ENCODE results near the gene C22orf42.
A peak's percentile ranks its signal among the peaks of the same experiment; 100 is the strongest.
"Not testable (repeated sequence)": the region's sequence is repeated elsewhere in the genome, so short reads cannot be mapped to it uniquely, and the experiment has no call there.

The C22orf42 gene

DNA sequence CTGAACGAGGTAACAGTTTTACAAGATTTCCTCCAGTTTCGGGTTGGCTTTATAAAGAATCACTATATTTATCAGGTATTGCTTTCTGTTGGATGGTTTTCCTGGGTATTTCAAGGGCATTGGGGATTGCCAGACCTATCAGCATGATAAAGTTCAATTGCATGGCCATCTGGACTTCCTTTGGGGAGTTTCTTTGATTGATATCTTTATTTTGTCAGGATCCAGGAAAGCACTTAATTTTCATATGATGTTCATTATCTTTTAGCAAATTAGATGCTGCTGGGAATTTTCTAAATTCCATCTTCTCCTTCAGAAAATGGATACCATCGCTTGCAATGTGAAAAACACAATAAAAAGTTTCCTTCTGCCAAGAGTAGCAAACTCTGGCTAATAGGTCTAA is 24.5 kb upstream of the C22orf42 start:
- DNase-seq: no peak

DNA sequence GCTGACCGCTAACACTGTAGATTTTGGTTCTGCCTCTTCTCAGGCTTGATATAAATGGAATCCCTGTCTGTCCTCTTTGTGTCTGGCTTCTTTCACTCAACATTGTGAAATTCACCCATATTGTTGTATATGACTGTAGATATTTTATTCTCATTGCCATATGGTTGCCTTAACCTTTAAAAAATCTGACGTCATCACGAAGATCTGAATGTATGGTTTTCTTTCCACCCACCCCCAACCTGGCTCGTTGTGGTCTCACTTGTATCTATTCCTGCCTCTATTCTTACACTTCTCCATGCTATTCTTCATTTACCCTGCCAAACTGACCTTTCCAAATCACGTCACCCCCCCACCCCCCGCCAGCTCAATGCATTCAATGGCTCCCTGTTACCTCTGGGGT is 21.9 kb upstream of the C22orf42 start:
- no peak for DNase-seq

DNA sequence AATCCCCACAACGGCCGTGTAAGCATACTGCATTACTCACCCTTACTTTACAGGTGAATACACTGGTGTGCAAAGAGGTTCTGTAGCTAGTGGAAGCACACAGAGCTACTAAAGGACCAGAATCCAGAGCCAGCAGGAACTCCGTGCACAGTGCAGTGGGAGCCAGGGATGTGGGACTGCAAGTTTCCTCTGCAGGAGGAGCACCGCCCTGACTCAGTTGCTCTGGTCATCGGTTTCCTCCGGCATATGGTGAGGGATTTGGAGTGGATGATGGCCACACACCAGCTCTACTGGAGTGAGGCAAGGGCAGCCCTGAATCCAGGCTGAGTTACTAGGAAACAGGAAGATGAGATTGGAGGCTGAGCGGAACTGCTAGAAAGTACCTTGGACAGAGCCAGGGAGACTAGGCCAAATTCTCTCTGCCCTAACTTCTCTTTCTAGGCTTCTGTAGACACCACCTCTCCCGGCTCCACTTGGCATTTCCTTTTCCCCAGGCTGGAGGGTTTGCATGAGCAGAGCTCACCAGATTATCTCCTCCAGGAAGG is 18.2 kb upstream of the C22orf42 start:
- DNase-seq: no peak

DNA sequence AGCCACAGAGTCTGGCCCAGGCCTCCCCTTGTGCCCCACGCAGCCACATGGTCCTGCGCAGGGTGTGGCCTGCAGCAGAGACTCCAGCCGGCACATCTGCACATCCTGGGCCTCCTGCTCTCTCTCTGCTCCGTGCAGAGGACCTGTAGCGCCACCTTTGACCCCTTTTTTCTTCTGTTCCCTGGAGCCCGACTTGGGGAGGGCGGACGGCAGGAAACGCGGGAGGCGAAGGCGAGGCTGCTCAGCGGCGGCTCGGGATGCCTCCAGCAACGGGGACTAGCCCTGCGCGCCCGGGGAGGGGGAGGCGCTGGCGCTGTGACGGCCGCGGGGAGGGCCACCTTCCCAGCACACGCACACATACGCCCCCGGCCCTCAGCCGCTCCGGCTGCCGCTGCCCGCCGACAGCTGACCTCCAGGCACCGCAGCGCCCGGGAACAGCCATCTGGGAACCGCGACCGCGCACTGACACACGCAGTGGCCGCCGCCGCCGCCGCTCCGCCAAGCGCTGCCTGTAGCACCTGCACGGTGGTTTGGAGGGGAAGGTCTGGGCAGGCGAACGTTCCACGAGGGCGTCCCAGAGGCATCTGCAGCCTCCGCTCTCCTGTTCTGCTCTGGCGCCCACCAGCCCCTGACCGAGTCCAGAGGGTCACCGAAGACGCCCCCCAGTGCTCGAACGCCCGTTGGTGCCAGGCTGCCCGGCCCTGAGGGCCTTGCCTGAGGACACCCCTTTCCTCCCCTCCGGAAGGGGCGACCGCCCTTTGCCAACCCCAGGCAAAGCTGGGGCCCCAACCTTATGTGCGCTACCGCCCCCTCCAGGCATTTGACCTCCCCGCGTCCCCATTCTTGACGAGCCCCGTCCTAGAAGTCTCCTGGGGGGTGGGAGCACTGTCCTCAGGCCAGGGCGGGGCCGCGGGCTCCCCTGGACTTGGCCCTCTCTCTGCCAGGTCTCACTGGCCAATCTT is 16.9 kb upstream of the C22orf42 start:
- no peak for DNase-seq

DNA sequence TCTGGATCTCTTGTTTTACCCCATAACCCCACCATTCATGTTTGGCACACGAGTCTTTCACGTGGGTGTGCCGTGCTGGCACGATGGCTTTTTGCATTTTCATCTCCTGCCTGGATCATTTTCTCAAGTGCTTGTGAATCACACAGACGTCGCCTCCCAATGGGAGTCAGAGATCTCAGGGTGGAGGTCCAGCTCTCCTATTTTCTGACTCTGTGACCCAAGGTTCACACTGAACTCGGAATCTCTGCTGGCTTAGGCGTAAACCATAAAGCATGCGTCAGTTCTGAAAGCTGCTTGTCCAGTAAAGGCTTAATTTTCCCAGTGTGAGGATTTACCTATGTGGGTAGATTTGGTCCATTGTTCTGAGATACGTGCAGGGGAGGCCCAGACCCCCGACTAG is 16.0 kb upstream of the C22orf42 start:
- no peak for DNase-seq

DNA sequence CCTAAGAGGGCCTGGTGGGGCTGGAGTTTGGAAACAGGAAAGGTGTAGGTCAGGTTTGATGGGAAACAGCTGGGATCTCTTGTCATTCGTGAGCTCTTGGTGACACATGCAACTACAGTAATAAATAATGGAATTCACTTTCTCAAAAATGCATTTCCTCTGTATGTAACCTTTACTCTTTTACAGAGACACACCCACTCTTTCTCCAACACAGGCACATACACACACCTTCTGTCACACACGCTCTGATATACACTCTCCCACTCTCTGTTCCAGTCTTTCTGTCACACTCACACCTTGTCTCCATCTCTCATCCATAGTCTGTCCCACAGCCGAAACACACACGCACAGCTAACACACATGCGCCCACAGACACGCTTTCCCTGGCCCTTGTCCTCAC is 6.6 kb upstream of the C22orf42 start:
- no peak for DNase-seq

DNA sequence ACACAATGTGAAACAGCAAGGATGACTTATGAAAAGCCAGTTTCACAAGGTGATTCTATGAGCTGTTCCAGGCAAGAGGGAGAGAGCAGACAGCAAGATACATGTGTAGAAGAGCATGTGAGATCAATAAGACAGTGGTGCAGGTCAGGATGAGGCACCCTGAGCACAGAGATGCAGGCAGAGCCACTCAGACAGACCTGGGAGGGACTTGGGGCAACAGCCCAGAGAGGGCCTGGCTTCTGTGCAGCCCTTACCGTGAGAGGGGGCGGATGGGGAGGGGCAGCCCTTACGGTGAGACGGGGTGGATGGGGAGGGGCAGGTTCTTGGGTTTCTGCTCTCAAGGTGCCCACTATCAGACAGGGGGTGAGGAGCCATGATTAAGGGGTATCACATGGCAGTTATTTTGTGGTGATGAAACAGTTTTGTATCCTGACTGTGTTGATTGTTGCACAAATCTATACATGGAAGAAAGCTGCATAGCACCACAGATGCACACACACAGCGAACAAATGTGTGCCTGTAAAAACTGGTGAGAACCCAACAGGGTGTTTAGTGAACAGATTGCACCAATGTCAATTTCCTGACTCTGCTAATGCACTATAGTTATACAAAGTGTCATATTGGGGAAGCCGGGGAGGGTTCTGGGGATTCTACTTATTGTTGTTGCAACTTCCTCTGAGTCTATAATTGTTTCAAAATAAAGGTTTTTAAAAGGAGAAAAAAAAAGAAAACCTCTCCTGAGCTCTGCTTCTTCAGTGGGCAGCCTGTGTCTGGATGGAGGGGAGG is 5.2 kb upstream of the C22orf42 start:
- DNase-seq: no peak

DNA sequence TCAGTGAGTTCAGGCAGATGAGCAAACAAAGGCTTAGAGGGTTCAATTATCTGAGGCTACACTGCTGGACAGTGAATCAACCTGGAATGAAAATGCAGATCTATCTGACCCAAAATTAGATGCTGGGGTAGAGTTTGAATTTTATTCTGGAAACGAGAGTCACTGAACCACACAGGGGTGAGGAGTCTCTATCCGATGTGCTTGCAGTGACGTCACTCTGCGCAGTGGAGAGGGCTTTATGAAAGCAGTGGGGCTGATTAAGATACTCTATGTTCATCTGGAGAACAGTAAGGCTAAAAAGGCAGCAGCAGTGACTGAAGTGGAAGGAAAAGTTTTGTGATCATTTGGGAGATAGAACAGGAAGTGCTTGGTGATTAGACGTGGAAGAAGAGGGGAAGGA is 1.3 kb upstream of the C22orf42 start:
- not testable (repeated sequence) for DNase-seq

DNA sequence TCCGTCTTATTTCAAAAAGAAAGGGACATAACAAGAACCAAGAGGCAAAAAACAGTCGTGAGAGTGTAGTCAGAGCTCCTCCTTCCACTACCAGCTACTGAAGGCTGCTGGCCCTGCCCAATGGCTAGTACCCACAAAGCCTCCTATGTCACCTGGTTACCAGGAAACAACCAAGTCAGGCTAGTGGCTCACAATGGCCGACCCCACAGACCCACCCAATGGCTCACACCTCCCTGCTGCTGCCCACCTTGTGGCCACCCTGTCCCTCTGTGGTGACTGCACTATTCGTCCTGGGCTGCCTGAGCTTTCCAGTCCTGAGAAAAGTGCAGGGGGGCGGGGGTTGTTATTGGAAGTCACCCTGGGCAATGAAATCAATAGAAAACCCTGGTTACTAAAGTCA is 1.5 kb downstream of the C22orf42 start:
- DNase-seq: not testable (repeated sequence)

- not testable (repeated sequence) for DNase-seq
These were observed 4.4 kb downstream of the C22orf42 start for GRCh38 chr22:32154727-32155126.

GRCh38 chr22:32151641-32152040 is 7.5 kb downstream of the C22orf42 start:
- DNase-seq: not testable (repeated sequence)

GRCh38 chr22:32150647-32151046 is 8.5 kb downstream of the C22orf42 start:
- not testable (repeated sequence) for DNase-seq

DNA sequence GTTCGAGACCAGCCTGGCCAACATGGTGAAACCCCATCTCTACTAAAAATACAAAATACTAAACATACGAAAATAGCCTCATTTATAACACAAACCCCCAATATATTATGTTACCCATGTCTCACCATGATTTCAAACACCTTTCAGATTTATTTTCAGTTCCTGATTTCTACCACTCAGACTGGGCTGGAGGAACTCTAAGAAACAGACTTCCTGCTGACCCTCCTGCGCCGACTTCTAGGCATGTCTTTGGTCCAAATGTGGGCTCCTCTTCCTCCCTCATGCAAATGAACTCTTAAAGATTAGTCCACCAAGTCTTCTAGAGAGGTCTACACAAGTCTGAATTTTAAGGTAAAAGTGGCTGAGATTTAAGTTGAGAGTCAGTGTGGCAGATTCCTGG is 10.7 kb downstream of the C22orf42 start:
- not testable (repeated sequence) for DNase-seq

- not testable (repeated sequence) for DNase-seq
These were observed 12.0 kb downstream of the C22orf42 start for GRCh38 chr22:32147128-32147527.

GRCh38 chr22:32144496-32145274 is 14.4 kb downstream of the C22orf42 start:
- DNase-seq: peak; percentile 6

DNA sequence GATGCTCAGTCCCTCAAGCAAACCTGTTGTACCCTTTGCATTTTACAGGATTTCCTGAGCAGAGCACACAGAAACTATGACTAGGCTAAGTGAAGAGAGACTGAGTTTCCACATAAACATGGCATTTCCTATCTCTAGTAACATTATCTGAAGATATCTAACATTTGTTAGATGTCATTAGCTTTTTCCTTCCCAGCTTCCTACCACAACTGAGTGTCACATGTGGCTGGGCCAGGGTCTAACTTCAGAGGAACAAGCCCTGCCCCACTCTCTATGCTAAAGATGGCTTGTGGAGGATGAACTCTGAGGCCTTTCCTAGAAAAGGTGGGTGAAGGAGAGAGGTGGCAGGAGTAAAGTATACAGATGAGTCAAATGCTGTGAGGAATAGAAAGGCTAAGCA is 16.5 kb downstream of the C22orf42 start:
- DNase-seq: no peak

DNA sequence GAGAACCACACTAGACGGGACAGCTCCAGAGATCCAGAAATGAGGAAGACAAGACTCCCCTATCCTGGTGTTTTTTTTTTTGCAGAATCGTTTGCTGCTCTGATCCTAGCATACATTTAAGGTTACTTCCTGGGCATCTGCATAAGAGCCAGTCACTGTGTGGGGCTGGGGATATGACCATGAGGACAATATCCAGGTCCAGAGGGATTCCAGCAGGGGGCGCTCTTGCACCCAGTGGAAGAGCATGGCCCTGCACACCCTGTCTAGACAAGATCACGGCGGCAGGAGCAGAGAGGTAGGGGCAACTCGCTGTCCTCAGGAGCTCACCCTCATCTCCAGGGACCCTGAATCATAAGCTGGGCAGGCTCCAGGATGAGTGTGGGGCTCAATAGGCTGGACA is 18.4 kb downstream of the C22orf42 start:
- not testable (repeated sequence) for DNase-seq

DNA sequence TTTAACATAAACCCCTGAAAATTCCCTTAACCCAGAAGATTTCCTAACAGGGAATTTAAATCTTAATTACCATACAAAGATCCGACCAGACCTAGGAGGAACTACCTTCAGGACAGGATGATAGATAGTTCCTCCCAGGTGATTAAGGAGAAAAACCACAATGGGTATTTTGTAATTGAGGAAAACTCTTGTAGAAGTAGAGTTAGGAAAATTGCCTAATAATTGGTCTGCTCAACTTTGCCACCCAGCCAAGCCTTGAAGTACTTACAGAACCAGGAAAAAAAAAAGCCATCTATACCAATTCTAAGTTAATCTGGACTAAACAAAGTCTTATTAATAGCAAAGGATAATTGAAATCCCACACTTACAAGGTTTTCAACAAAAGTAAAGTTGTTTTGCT is 20.5 kb downstream of the C22orf42 start:
- DNase-seq: not testable (repeated sequence)

GRCh38 chr22:32137731-32138324 is 21.3 kb downstream of the C22orf42 start:
- DNase-seq: peak; percentile 25

DNA sequence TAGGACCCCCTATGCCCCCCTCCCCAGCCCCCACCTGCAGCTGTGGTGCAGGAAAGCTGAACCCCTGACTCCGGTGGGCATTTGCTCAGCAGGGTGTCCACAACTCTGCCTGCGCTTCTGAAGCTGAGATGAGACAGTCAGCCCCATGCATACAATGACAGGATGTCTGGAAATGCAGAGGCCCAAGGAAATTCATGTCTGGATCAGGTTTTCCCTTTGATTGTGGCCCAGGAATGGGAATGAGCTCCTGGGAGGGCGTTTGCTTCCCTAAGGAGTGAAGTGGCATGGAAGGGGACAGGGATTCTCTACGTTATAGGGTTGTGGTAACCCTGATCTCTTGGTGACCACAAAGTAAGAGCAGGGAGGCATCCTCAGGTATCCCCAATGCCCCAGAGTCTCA is 22.2 kb downstream of the C22orf42 start:
- DNase-seq: not testable (repeated sequence)

GRCh38 chr22:32135958-32136357 is 23.1 kb downstream of the C22orf42 start:
- not testable (repeated sequence) for DNase-seq

DNA sequence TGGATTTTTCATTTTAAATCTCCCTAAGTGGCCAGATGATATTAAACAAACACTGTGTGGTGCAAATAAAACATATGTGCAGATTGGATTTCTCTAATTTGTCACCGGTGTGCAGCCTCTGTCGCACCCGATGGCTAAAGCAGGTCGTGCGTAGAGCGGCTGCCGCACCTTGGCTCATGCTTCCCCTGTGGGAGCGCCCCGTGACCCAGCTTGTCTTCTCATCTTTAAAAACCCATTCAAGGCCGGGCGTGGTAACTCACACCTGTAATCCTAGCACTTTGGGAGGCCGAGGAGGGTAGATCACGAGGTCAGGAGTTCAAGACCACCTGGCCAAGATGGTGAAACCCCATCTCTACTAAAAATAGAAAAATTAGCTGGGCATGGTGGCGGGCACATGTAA is 24.3 kb downstream of the C22orf42 start:
- not testable (repeated sequence) for DNase-seq
